ENCODE results near the gene APLNR. TPM values are rescaled to one million over a fixed set of nuclear protein-coding genes. Genes with fewer than 3 reads are reported as not detected.

APLNR gene
- total RNA-seq (2021; fragmentation: NEBNext Ultra II Directional; extraction: Animal tissue kit (Norgen Biotek cat#: 25700)) (0.13 TPM in 1 of 2 replicates, not detected in the other), polyA plus RNA-seq (2011; rRNA removed) (0.66 and 0.80 TPM in 2 replicates), polyA minus RNA-seq (2011; rRNA and poly(A)+ RNA removed) (0.50 and 1.1 TPM in 2 replicates)
- 0.25 TPM for polyA plus RNA-seq (2011; cell fraction: cytosol; rRNA removed)
- polyA plus RNA-seq (2011; cell fraction: nucleus; rRNA removed), result 0.29 TPM
- 0.50 to 2.0 TPM (median 1.0 TPM) in 4 replicates for polyA plus RNA-seq (2012, experiment 1 of 2)
- 2.3 TPM for polyA plus RNA-seq (2012, experiment 2 of 2)
- polyA plus RNA-seq (2013, experiment 1 of 2), result 0.26 TPM
- 0.29 TPM for polyA plus RNA-seq (2013, experiment 2 of 2)
- polyA minus RNA-seq (2011; cell fraction: cytosol; rRNA and poly(A)+ RNA removed), result 0.37 TPM
- not detected for polyA minus RNA-seq (2011; cell fraction: nucleus; rRNA and poly(A)+ RNA removed)
- long read RNA-seq, experiment 1, result 0 reads
- long read RNA-seq, experiment 2, result 0 reads

GRCh38 chr11:57237204-57237681 is at the start of gene APLNR:
TSS of gene APLNR (minus strand) at chr11:57237250. CDS start at chr11:57237004, 246 bp downstream.
- no peak for DNase-seq (ENCODE audit: low read depth in 1 of 2, low spot score in 2 of 2)
- H3K4me2 ChIP-seq (ENCODE audit: insufficient read depth in 1 of 2, low read depth in 2 of 2, low read length in 2 of 2), result no peak within 1 kb of the TSS
- H4K20me1 ChIP-seq (replicated peaks in 1 of 2; ENCODE audit: control insufficient read depth in 1 of 2, insufficient read depth in 2 of 2, low read length in 2 of 2), result no peaks in the 10 kb centered on the region
- H3K4me3 ChIP-seq (ENCODE audit: extremely low read depth in 1 of 4, insufficient read depth in 2 of 4, low read depth in 3 of 4, low read length in 4 of 4), result no peak within 1 kb of the TSS
- H3K18ac ChIP-seq (ENCODE audit: extremely low read depth, low read length), result no peak within 1 kb of the TSS
- no peaks in the 10 kb centered on the region for H3K36me3 ChIP-seq (ENCODE audit: control insufficient read depth in 2 of 4, insufficient read depth in 4 of 4, low read length in 3 of 4)
- H2BK20ac ChIP-seq (ENCODE audit: low read length), result peak within 1 kb of the TSS; percentile 41; the same call in 1 of the 2 replicates
- CTCF ChIA-PET (ENCODE audit: partially characterized antibody), result interaction anchor here (0.6 to 33.7 kb wide), 4 partner anchors 13 to 222 kb away, joined by 3 to 942 read pairs (median 25); no protein-coding TSS in a partner anchor
- H2AFZ ChIP-seq (ENCODE audit: low read length), result no peak within 1 kb of the TSS
- no peak within 1 kb of the TSS for H4K8ac ChIP-seq (ENCODE audit: extremely low read depth, insufficient read depth, low read length)
- H3K79me2 ChIP-seq (ENCODE audit: control insufficient read depth in 1 of 2, insufficient read depth in 2 of 2, low read length in 2 of 2), result no peaks in the 10 kb centered on the region
- H3K27ac ChIP-seq (ENCODE audit: low read depth, low read length), result no peak within 1 kb of the TSS
- H3K4me1 ChIP-seq (replicated peaks in 1 of 4; ENCODE audit: control insufficient read depth in 3 of 4, insufficient read depth in 4 of 4, low read length in 3 of 4), result peaks cover 0 to 4% (median 1%) of the 10 kb centered on the region in 4 experiments; a peak in 4 of 7 replicates
- H2AK5ac ChIP-seq (ENCODE audit: low read depth, low read length), result 0 out of 2 replicates have a peak within 1 kb of the TSS, but pooled peaks have one; percentile 67
- H2BK12ac ChIP-seq (ENCODE audit: low read depth, low read length), result peak within 1 kb of the TSS; percentile 43; the same call in 1 of the 2 replicates
- H3K23ac ChIP-seq (ENCODE audit: insufficient read length), result no peak within 1 kb of the TSS
- H4K5ac ChIP-seq (ENCODE audit: insufficient read length, low read depth, low read length), result no peak within 1 kb of the TSS
- no peak within 1 kb of the TSS for H3K9ac ChIP-seq (replicated peaks in 1 of 4; ENCODE audit: extremely low read depth in 1 of 4, low read depth in 3 of 4, low read length in 3 of 4)
- H3K4ac ChIP-seq (replicated peaks; ENCODE audit: insufficient read length, low read depth, low read length), result no peak within 1 kb of the TSS
- POLR2A ChIA-PET (ENCODE audit: partially characterized antibody), result no interaction called here
- no peaks in the 10 kb centered on the region; a peak in 2 of 7 replicates for H3K27me3 ChIP-seq (replicated peaks in 1 of 4; ENCODE audit: control insufficient read depth in 3 of 4, extremely low read depth in 1 of 4, insufficient read depth in 3 of 4, low read length in 3 of 4)
- H3K23me2 ChIP-seq (ENCODE audit: low read depth, low read length), result peaks cover 2% of the 10 kb centered on the region; the same call in 1 of the 2 replicates
- WGBS, 2 experiments (ENCODE audit: extremely low coverage in 1 of 2, insufficient coverage in 1 of 2, insufficient read length in 1 of 2, insufficient replicate concordance in 2 of 2, low coverage in 1 of 2, low lambda C conversion rate in 2 of 2, missing lambda C conversion rate in 1 of 2), result 74% methylated on average over 6 of the region's 6 CpGs; no CpG with 5 or more reads in 1 of the 2 experiments
- FAIRE-seq, result no peak
- peak within 1 kb of the TSS; percentile 44; the same call in 1 of the 2 replicates for H2BK5ac ChIP-seq (ENCODE audit: low read depth, low read length)
- peak within 1 kb of the TSS; percentile 29; the same call in 1 of the 2 replicates for H2BK15ac ChIP-seq (ENCODE audit: low read length)
- no peak within 1 kb of the TSS for H4K91ac ChIP-seq (replicated peaks; ENCODE audit: insufficient read length, low read length)
- H3K56ac ChIP-seq (replicated peaks; ENCODE audit: insufficient read length, low read depth, low read length), result no peak within 1 kb of the TSS
- H2BK120ac ChIP-seq (replicated peaks; ENCODE audit: low read depth, low read length), result no peak within 1 kb of the TSS
- H3K9me3 ChIP-seq (ENCODE audit: insufficient read depth in 2 of 2, low read depth in 1 of 2, low read length in 1 of 2), result no peaks in the 10 kb centered on the region
- no peak within 1 kb of the TSS for H3K14ac ChIP-seq (ENCODE audit: insufficient read length)
- no peaks in the 10 kb centered on the region for H3K79me1 ChIP-seq (ENCODE audit: low read depth, low read length)
- TF ChIP-seq RNF2 (IDR thresholded peaks at IDR 0.05; ENCODE audit: borderline replicate concordance, low read depth, low read length, missing control alignments, poor library complexity, severe bottlenecking), result no peak
- TF ChIP-seq TCF12 (IDR thresholded peaks at IDR 0.05; ENCODE audit: low read depth, low read length), result no peak
- TF ChIP-seq PHF8 (conservative IDR thresholded peaks at IDR 0.05; ENCODE audit: low read depth, low read length), result no peak
- no peak for TF ChIP-seq JUND (IDR thresholded peaks at IDR 0.05; ENCODE audit: low read length)
- no peak for TF ChIP-seq RXRA (IDR thresholded peaks at IDR 0.05; ENCODE audit: insufficient read depth, low read depth, low read length)
- no peak for TF ChIP-seq CBX8 (IDR thresholded peaks at IDR 0.05; ENCODE audit: borderline replicate concordance, low read depth, low read length)
- no peak for TF ChIP-seq JUN (IDR thresholded peaks at IDR 0.05; ENCODE audit: low read depth, low read length)
- no peak for TF ChIP-seq NANOG (IDR thresholded peaks at IDR 0.05; ENCODE audit: insufficient read depth, low read depth, low read length, poor library complexity, severe bottlenecking)
- no peak for TF ChIP-seq RBBP5 (IDR thresholded peaks at IDR 0.05; ENCODE audit: borderline replicate concordance, low read depth, low read length)
- no peak for TF ChIP-seq EP300 (IDR thresholded peaks at IDR 0.05; ENCODE audit: borderline replicate concordance in 1 of 2, low read depth in 2 of 2, low read length in 2 of 2)
